ENCODE data around the gene CYB5R4. TPM values are rescaled to one million over a fixed set of nuclear protein-coding genes. Genes with fewer than 3 reads are reported as not detected.

CYB5R4 gene
- total and polyA plus RNA-seq, 2 of the 13 experiments (the other 11 are each of a cell fraction or from before 2014, with no cell fraction given), result 5.3 to 26.1 TPM

- TF ChIP-seq, protein P1, sequence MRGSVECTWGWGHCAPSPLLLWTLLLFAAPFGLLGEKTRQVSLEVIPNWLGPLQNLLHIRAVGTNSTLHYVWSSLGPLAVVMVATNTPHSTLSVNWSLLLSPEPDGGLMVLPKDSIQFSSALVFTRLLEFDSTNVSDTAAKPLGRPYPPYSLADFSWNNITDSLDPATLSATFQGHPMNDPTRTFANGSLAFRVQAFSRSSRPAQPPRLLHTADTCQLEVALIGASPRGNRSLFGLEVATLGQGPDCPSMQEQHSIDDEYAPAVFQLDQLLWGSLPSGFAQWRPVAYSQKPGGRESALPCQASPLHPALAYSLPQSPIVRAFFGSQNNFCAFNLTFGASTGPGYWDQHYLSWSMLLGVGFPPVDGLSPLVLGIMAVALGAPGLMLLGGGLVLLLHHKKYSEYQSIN (CRISPR knock-in tag; IDR thresholded peaks at IDR 0.05; ENCODE audit: borderline replicate concordance), result peak; percentile 71; the same call in 1 of the 2 replicates
- TF ChIP-seq ARID5B (CRISPR knock-in tag; IDR thresholded peaks at IDR 0.05), result peak; percentile 86
- peak; percentile 94; the same call in 1 of the 2 replicates for TF ChIP-seq ATF6 (CRISPR knock-in tag; conservative IDR thresholded peaks at IDR 0.05)
- TF ChIP-seq, protein P2, sequence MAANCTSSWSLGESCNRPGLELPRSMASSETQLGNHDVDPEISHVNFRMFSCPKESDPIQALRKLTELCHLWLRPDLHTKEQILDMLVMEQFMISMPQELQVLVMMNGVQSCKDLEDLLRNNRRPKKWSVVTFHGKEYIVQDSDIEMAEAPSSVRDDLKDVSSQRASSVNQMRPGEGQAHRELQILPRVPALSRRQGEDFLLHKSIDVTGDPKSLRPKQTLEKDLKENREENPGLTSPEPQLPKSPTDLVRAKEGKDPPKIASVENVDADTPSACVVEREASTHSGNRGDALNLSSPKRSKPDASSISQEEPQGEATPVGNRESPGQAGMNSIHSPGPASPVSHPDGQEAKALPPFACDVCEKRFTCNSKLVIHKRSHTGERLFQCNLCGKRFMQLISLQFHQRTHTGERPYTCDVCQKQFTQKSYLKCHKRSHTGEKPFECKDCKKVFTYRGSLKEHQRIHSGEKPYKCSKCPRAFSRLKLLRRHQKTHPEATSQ (CRISPR knock-in tag; IDR thresholded peaks at IDR 0.05; ENCODE audit: borderline replicate concordance), result no peak; the same call in 1 of the 2 replicates
- no peak for TF ChIP-seq ATF7 (IDR thresholded peaks at IDR 0.05)
- no peak for TF ChIP-seq ATF7 (CRISPR knock-in tag; IDR thresholded peaks at IDR 0.05)
- peak; percentile 77 for TF ChIP-seq ZNF263 (CRISPR knock-in tag; IDR thresholded peaks at IDR 0.05)
- no peak for TF ChIP-seq ZNF703 (CRISPR knock-in tag; IDR thresholded peaks at IDR 0.05; ENCODE audit: borderline replicate concordance)
- TF ChIP-seq, protein P3, sequence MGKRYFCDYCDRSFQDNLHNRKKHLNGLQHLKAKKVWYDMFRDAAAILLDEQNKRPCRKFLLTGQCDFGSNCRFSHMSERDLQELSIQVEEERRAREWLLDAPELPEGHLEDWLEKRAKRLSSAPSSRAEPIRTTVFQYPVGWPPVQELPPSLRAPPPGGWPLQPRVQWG (CRISPR knock-in tag; IDR thresholded peaks at IDR 0.05; ENCODE audit: borderline replicate concordance, low read depth), result no peak
- TF ChIP-seq ZNF766 (CRISPR knock-in tag; IDR thresholded peaks at IDR 0.05; ENCODE audit: borderline replicate concordance), result peak; percentile 96
- TF ChIP-seq, protein P4, sequence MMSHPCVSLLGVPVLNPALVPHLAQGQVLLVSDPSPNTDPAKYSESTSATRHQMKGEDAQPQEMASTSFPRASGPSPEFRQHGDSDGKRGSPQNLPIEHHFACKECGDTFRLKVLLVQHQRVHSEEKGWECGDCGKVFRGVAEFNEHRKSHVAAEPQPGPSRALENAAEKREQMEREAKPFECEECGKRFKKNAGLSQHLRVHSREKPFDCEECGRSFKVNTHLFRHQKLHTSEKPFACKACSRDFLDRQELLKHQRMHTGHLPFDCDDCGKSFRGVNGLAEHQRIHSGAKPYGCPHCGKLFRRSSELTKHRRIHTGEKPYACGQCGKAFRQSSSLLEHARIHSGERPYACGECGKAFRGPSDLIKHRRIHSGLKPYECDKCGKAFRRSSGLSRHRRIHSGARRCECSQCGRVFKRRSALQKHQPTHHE (CRISPR knock-in tag; IDR thresholded peaks at IDR 0.05; ENCODE audit: borderline replicate concordance), result peak; percentile 62; the same call in 1 of the 2 replicates
- peak; percentile 65; the same call in 1 of the 2 replicates for TF ChIP-seq ZBTB2 (CRISPR knock-in tag; IDR thresholded peaks at IDR 0.05; ENCODE audit: low read depth)
- TF ChIP-seq ZNF12 (CRISPR knock-in tag; IDR thresholded peaks at IDR 0.05), result peak; percentile 96
These were observed at the start of gene CYB5R4 (continued) for GRCh38 chr6:83859410-83860358.

Measured in HepG2 (cell line).